SK-N-SH (cell line): Measurements from ENCODE around the gene CSNK2A1. TPM values are rescaled to one million over a fixed set of nuclear protein-coding genes. Genes with fewer than 3 reads are reported as not detected.

Experiments used
- CTCF ChIA-PET: fragments of 300-600, 350-600 bp; formaldehyde crosslinking; extraction: SDS; loops from one replicate; lab custom pipeline; 2021; lab: Yijun Ruan, JAX
- POLR2A ChIA-PET: fragments of 350-600 bp; sonication (Branson Sonifier 250); formaldehyde crosslinking; extraction: SDS; loops from one replicate; lab custom pipeline; 2020; ENCODE audit warnings: antibody characterized with exemption, inconsistent platforms; lab: Yijun Ruan, JAX
- DNase-seq: peaks from one replicate; pipeline ENCODE4 v3.0.0; 2012
- H2AFZ ChIP-seq: fragments of 200-600 bp; sonication (generic); 2 replicates; pipeline ENCODE4 v1.8.1; 2016; ENCODE audit warnings: antibody characterized with exemption, mild to moderate bottlenecking, low read depth
- H3F3A ChIP-seq: fragments of 200-600 bp; sonication (generic); replicated peaks from 2 replicates; pipeline ENCODE3; 2016; ENCODE audit warnings: antibody characterized with exemption, mild to moderate bottlenecking; ENCODE audit not compliant: insufficient read depth
- H3K27ac ChIP-seq, 2 experiments: fragments of 200-500 bp in 1 of 2; fragments of 200-600 bp in 1 of 2; sonication (Bioruptor generic) in 1 of 2; sonication (generic), shearing (Covaris generic) in 1 of 2; 2 replicates each; pipeline versions ENCODE4 v1.5.1 to v1.6.1; 2014 to 2016; ENCODE audit warnings: low read depth in 2 of 2, inconsistent platforms in 1 of 2, low read length in 1 of 2, mild to moderate bottlenecking in 1 of 2, mixed read lengths in 1 of 2
- H3K27me3 ChIP-seq: fragments of 200-600 bp; sonication (generic), shearing (Covaris generic); 2 replicates; pipeline ENCODE4 v1.6.1; 2016; ENCODE audit warnings: mixed run types; ENCODE audit not compliant: insufficient read depth
- H3K36me3 ChIP-seq, 2 experiments: fragments of 200-500 bp in 1 of 2; fragments of 200-600 bp in 1 of 2; sonication (Bioruptor generic) in 1 of 2; sonication (generic) in 1 of 2; replicated peaks in 1 of 2; 2 replicates each; pipeline versions ENCODE3 to v1.5.1; 2014 to 2016; ENCODE audit warnings: low read length in 1 of 2, mild to moderate bottlenecking in 1 of 2; ENCODE audit not compliant: insufficient read depth in 2 of 2, control insufficient read depth in 1 of 2
- H3K4me1 ChIP-seq, 2 experiments: fragments of 200-500 bp in 1 of 2; fragments of 200-600 bp in 1 of 2; sonication (Bioruptor generic) in 1 of 2; sonication (generic), shearing (Covaris generic) in 1 of 2; 2 replicates each; pipeline versions ENCODE4 v1.5.1 to v1.6.1; 2014 to 2016; ENCODE audit warnings: low read depth in 1 of 2, low read length in 1 of 2, mixed run types in 1 of 2; ENCODE audit not compliant: insufficient read depth in 2 of 2, control insufficient read depth in 1 of 2
- H3K4me2 ChIP-seq: fragments of 200-600 bp; sonication (generic), shearing (Covaris generic); 2 replicates; pipeline ENCODE4 v1.6.1; 2017; ENCODE audit warnings: mixed run types
- H3K4me3 ChIP-seq, 2 experiments: fragments of 200-500 bp in 1 of 2; fragments of 200-600 bp in 1 of 2; sonication (Bioruptor generic) in 1 of 2; sonication (generic), shearing (Covaris generic) in 1 of 2; 2 replicates each; pipeline versions ENCODE4 v1.5.1 to v1.8.1; 2014 to 2016; ENCODE audit warnings: low read depth in 2 of 2, inconsistent platforms in 1 of 2, low read length in 1 of 2, mild to moderate bottlenecking in 1 of 2, mixed read lengths in 1 of 2, moderate library complexity in 1 of 2
- H3K79me2 ChIP-seq: fragments of 200-600 bp; sonication (generic); 2 replicates; pipeline ENCODE4 v1.8.1; 2017; ENCODE audit warnings: mild to moderate bottlenecking; ENCODE audit not compliant: insufficient read depth
- H3K9ac ChIP-seq: fragments of 200-600 bp; sonication (generic); 2 replicates; pipeline ENCODE4 v1.6.1; 2017; ENCODE audit warnings: mixed run types
- H3K9me2 ChIP-seq: fragments of 200-600 bp; sonication (generic); 2 replicates; pipeline ENCODE4 v1.6.1; 2017; ENCODE audit warnings: mixed run types
- H3K9me3 ChIP-seq: fragments of 200-600 bp; sonication (generic); 2 replicates; pipeline ENCODE4 v1.6.1; 2017; ENCODE audit warnings: mixed run types, mild to moderate bottlenecking, moderate library complexity
- H4K20me1 ChIP-seq: fragments of 200-600 bp; sonication (generic); 2 replicates; pipeline ENCODE4 v1.6.1; 2017; ENCODE audit warnings: mild to moderate bottlenecking, mixed run types; ENCODE audit not compliant: insufficient read depth
- CHD2 ChIP-seq: fragments of 150-350 bp; IDR thresholded peaks from 2 replicates; pipeline ENCODE4 v1.6.1; 2018; ENCODE audit warnings: low read length; ENCODE audit not compliant: partially characterized antibody
- FOXJ3 ChIP-seq: sonication (generic); formaldehyde crosslinking; IDR thresholded peaks from 2 replicates; pipeline ENCODE4 v1.5.1; 2020; ENCODE audit warnings: mild to moderate bottlenecking, missing genetic modification reagents
- GABPA ChIP-seq: IDR thresholded peaks from 2 replicates; pipeline ENCODE4 v1.4.0; 2012; ENCODE audit warnings: low read depth, mild to moderate bottlenecking
- GATA2 ChIP-seq: sonication (generic); formaldehyde crosslinking; IDR thresholded peaks from 2 replicates; pipeline ENCODE4 v1.5.0; 2020; ENCODE audit warnings: mild to moderate bottlenecking, missing genetic modification reagents
- JUND ChIP-seq: IDR thresholded peaks from 2 replicates; pipeline ENCODE4 v1.4.0; 2012
- MEF2A ChIP-seq: IDR thresholded peaks from 2 replicates; pipeline ENCODE4 v1.4.0; 2012; ENCODE audit warnings: low read depth, borderline replicate concordance
- NFIC ChIP-seq: IDR thresholded peaks from 2 replicates; pipeline ENCODE4 v1.4.0; 2012; ENCODE audit warnings: borderline replicate concordance
- RCOR1 ChIP-seq: fragments of 150-350 bp; IDR thresholded peaks from 2 replicates; pipeline ENCODE4 v1.6.1; 2017; ENCODE audit warnings: antibody characterized with exemption, low read length
- RFX5 ChIP-seq: IDR thresholded peaks from 2 replicates; pipeline ENCODE4 v1.6.1; 2012; ENCODE audit warnings: mild to moderate bottlenecking, improper control_type of control experiment, low read length
- RXRA ChIP-seq: IDR thresholded peaks from 2 replicates; pipeline ENCODE4 v1.4.0; 2012; ENCODE audit warnings: low read depth, mild to moderate bottlenecking, borderline replicate concordance
- TEAD4 ChIP-seq: IDR thresholded peaks from 2 replicates; pipeline ENCODE4 v1.4.0; 2012; ENCODE audit warnings: mild to moderate bottlenecking, borderline replicate concordance; ENCODE audit not compliant: insufficient read depth
- YY1 ChIP-seq: IDR thresholded peaks from 2 replicates; pipeline ENCODE4 v1.4.0; 2012; ENCODE audit warnings: low read depth, mild to moderate bottlenecking
- WGBS: methylation state at CpG from one replicate; pipeline ENCODE4 v1.1.6; 2017; ENCODE audit warnings: low lambda C conversion rate; 5-methylcytosine and 5-hydroxymethylcytosine counted together
- polyA plus RNA-seq, 3 experiments: library from polyadenylated mRNA; depleted of rRNA; stranded (reverse); fragments of >200 nt; gene quantifications; 2 replicates each; pipeline ENCODE4 v1.2.3, GENCODE V29; 2012
- TF ChIP-seq, protein P1 (sequence below): IDR thresholded peaks from 2 replicates; pipeline ENCODE4 v1.4.0; 2012; ENCODE audit warnings: low read depth, borderline replicate concordance
- TF ChIP-seq, protein P2 (sequence below): IDR thresholded peaks from 2 replicates; pipeline ENCODE4 v1.4.0; 2012; ENCODE audit warnings: low read depth, borderline replicate concordance
- TF ChIP-seq, protein P3 (sequence below): IDR thresholded peaks from 2 replicates; pipeline ENCODE4 v1.6.1; 2012; ENCODE audit warnings: mild to moderate bottlenecking, low read depth, low read length, moderate library complexity
- TF ChIP-seq, protein P4 (sequence below): IDR thresholded peaks from 2 replicates; pipeline ENCODE4; 2012

Gene CSNK2A1
- polyA plus RNA-seq, 1 of the 3 experiments (the other 2 are of a cell fraction): 61.9 TPM

DNA sequence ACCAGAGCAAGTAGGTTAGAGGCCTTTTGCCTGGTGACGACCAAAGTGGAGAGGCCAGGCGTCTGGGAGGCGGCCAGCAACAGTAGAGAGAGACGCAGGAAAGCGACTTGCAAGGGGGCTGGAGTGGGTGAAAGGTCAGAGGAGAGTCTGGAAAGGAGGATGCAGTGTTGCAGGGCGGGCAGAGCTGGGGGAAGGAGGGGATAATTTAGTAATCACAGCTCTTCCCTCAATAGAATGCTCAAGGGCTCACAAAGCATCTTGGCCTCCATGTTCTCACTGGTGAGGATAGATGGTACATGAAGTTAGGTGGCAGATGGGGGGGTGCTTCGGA is 41.3 kb upstream of the CSNK2A1 start (continued):
- TF ChIP-seq, protein P1, sequence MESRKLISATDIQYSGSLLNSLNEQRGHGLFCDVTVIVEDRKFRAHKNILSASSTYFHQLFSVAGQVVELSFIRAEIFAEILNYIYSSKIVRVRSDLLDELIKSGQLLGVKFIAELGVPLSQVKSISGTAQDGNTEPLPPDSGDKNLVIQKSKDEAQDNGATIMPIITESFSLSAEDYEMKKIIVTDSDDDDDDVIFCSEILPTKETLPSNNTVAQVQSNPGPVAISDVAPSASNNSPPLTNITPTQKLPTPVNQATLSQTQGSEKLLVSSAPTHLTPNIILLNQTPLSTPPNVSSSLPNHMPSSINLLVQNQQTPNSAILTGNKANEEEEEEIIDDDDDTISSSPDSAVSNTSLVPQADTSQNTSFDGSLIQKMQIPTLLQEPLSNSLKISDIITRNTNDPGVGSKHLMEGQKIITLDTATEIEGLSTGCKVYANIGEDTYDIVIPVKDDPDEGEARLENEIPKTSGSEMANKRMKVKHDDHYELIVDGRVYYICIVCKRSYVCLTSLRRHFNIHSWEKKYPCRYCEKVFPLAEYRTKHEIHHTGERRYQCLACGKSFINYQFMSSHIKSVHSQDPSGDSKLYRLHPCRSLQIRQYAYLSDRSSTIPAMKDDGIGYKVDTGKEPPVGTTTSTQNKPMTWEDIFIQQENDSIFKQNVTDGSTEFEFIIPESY: no peak
- TF ChIP-seq RXRA (no peak), NFIC (no peak), YY1 (no peak), RFX5 (no peak)
- TF ChIP-seq, all 33 proteins: peak for 0

DNA sequence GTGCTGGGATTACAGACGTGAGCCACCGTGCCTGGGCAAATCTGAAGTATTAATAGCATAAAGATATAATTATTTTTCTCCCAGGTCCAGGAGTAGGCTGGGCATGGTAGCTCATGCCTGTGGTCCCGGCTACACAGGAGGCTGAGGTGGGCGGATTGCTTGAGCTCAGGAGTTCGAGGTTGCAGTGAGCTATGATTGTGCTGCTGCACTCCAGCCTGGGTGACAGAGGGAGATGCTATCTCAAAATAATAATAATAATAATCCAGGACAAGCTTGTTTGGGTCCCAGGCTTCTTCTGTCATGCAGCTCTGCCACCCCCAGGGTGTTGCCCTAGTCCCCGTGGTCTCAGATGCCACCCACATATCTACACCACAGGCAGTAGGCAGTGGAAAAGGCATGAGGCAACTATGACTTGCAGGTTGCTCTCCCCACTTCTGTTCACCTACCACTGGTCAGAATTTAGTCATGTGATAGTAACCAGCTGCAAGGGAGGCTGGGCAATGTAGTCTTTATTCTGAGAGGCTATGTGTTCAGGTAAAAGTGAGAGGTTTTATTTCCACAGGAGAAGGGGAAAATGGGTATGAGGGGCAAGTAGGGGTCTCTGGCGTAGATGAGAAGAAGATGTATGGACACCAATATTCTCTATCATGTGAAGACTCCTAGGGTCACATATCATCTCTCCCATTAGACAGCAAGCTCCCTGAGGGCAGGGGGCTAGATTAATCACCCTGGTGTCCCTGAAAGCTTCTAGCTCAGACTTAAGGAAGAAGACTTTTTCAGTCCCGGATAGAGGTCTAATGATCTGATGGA is 40.8 kb upstream of the CSNK2A1 start:
- H3K79me2 ChIP-seq: no peaks in the 10 kb centered on the region
- 49% methylated on average over 7 of the region's 8 CpGs for WGBS
- no peaks in the 10 kb centered on the region for H3K36me3 ChIP-seq
- H3K9me3 ChIP-seq: no peaks in the 10 kb centered on the region
- no peak overlapping the region for H3K27ac ChIP-seq
- peaks cover 7% of the 10 kb centered on the region; the same call in 1 of the 2 replicates for H3K27me3 ChIP-seq
- no peak for DNase-seq
- H3K4me2 ChIP-seq: no peak overlapping the region
- H4K20me1 ChIP-seq: no peaks in the 10 kb centered on the region
- no peaks in the 10 kb centered on the region for H3K9me2 ChIP-seq
- H3K4me1 ChIP-seq: no peaks in the 10 kb centered on the region
- H3F3A ChIP-seq: no peaks in the 10 kb centered on the region
- CTCF ChIA-PET: interaction anchor here (1.5 to 5.2 kb wide), 3 partner anchors 22 to 155 kb away, joined by 3 to 22 read pairs (median 3); no protein-coding TSS in a partner anchor
- no peak overlapping the region for H3K9ac ChIP-seq
- POLR2A ChIA-PET: no interaction called here
- H3K4me3 ChIP-seq: no peak overlapping the region
- TF ChIP-seq, protein P2, sequence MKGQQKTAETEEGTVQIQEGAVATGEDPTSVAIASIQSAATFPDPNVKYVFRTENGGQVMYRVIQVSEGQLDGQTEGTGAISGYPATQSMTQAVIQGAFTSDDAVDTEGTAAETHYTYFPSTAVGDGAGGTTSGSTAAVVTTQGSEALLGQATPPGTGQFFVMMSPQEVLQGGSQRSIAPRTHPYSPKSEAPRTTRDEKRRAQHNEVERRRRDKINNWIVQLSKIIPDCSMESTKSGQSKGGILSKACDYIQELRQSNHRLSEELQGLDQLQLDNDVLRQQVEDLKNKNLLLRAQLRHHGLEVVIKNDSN: peak; percentile 73; the same call in 1 of the 2 replicates
- TF ChIP-seq RFX5 (no peak), GABPA (no peak), GATA2 (CRISPR knock-in tag) (no peak)
- H2AFZ ChIP-seq: no peak overlapping the region

DNA sequence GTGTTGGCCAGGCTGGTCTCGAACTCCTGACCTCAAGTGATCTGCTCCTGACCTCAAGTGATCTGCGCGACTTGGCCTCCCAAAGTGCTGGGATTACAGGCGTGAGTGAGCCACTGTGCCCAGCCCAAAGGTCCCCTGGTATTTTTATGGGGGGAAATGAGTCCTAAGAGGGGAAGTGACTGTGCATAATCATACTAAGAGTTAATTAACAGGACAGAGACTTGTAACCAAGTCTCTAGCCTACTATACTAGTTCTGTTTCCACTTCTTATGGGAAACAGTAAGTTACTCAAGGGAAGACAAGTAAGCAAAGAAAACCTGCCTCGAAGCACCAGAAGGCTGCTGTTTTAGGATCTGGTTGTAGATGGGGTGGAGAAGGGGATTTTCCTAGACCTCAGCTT is 38.6 kb upstream of the CSNK2A1 start:
- no peaks in the 10 kb centered on the region for H3K9me3 ChIP-seq
- H3K9me2 ChIP-seq: no peaks in the 10 kb centered on the region
- H3K4me1 ChIP-seq: no peaks in the 10 kb centered on the region
- no peak overlapping the region for H3K4me3 ChIP-seq
- no peaks in the 10 kb centered on the region for H3F3A ChIP-seq
- no peak for DNase-seq
- no peak overlapping the region for H2AFZ ChIP-seq
- H3K27me3 ChIP-seq: peaks cover 7% of the 10 kb centered on the region; the same call in 1 of the 2 replicates
- no peaks in the 10 kb centered on the region for H4K20me1 ChIP-seq
- H3K27ac ChIP-seq: no peak overlapping the region
- WGBS: 39% methylated on average over 5 of the region's 5 CpGs
- H3K79me2 ChIP-seq: no peaks in the 10 kb centered on the region
- POLR2A ChIA-PET: no interaction called here
- no peaks in the 10 kb centered on the region for H3K36me3 ChIP-seq
- CTCF ChIA-PET: interaction anchor here (5.2 kb wide), 1 partner anchor 63 kb away, joined by 22 read pairs; no protein-coding TSS in a partner anchor
- H3K4me2 ChIP-seq: no peak overlapping the region
- no peak overlapping the region for H3K9ac ChIP-seq
- no peak for TF ChIP-seq RCOR1
- TF ChIP-seq, protein P2: no peak
- TF ChIP-seq, protein P3, sequence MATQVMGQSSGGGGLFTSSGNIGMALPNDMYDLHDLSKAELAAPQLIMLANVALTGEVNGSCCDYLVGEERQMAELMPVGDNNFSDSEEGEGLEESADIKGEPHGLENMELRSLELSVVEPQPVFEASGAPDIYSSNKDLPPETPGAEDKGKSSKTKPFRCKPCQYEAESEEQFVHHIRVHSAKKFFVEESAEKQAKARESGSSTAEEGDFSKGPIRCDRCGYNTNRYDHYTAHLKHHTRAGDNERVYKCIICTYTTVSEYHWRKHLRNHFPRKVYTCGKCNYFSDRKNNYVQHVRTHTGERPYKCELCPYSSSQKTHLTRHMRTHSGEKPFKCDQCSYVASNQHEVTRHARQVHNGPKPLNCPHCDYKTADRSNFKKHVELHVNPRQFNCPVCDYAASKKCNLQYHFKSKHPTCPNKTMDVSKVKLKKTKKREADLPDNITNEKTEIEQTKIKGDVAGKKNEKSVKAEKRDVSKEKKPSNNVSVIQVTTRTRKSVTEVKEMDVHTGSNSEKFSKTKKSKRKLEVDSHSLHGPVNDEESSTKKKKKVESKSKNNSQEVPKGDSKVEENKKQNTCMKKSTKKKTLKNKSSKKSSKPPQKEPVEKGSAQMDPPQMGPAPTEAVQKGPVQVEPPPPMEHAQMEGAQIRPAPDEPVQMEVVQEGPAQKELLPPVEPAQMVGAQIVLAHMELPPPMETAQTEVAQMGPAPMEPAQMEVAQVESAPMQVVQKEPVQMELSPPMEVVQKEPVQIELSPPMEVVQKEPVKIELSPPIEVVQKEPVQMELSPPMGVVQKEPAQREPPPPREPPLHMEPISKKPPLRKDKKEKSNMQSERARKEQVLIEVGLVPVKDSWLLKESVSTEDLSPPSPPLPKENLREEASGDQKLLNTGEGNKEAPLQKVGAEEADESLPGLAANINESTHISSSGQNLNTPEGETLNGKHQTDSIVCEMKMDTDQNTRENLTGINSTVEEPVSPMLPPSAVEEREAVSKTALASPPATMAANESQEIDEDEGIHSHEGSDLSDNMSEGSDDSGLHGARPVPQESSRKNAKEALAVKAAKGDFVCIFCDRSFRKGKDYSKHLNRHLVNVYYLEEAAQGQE: no peak
- no peak for TF ChIP-seq FOXJ3 (CRISPR knock-in tag)
- TF ChIP-seq CHD2: no peak
- TF ChIP-seq TEAD4: no peak
- TF ChIP-seq GATA2 (CRISPR knock-in tag): no peak
- TF ChIP-seq MEF2A: no peak
- TF ChIP-seq, protein P4, sequence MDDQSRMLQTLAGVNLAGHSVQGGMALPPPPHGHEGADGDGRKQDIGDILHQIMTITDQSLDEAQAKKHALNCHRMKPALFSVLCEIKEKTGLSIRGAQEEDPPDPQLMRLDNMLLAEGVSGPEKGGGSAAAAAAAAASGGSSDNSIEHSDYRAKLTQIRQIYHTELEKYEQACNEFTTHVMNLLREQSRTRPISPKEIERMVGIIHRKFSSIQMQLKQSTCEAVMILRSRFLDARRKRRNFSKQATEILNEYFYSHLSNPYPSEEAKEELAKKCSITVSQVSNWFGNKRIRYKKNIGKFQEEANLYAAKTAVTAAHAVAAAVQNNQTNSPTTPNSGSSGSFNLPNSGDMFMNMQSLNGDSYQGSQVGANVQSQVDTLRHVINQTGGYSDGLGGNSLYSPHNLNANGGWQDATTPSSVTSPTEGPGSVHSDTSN: no peak
- no peak for TF ChIP-seq JUND
